A549 (cell line): ENCODE data around the gene BHLHE23.

ENCODE experiments used
- CBX2 ChIP-seq: fragments of 200-600 bp; sonication (generic); IDR thresholded peaks from 2 replicates; pipeline ENCODE4 v1.6.1; 2016; ENCODE audit warnings: low read depth, mild to moderate bottlenecking, borderline replicate concordance
- CTCF ChIP-seq: fragments of >200 bp; sonication (Bioruptor Twin); formaldehyde crosslinking; IDR thresholded peaks from 3 replicates; pipeline ENCODE4 v1.5.1; 2016
- ELK1 ChIP-seq: fragments of 150-350 bp; IDR thresholded peaks from 2 replicates; pipeline ENCODE4 v1.6.1; 2014; ENCODE audit warnings: low read depth, mild to moderate bottlenecking, low read length
- EP300 ChIP-seq, 2 experiments: fragments of >200 bp; sonication (Bioruptor Twin); formaldehyde crosslinking; IDR thresholded peaks; 2 replicates in 1 of 2; 3 replicates in 1 of 2; pipeline ENCODE4 v1.6.1; 2016 to 2017
- HOXB5 ChIP-seq: fragments of 250-450 bp; sonication (Bioruptor Pico); IDR thresholded peaks from 2 replicates; pipeline ENCODE4 v1.5.0; 2020; ENCODE audit warnings: mild to moderate bottlenecking, moderate library complexity
- KDM5A ChIP-seq: fragments of 200-600 bp; sonication (generic); IDR thresholded peaks from 2 replicates; pipeline ENCODE4 v1.6.1; 2016; ENCODE audit warnings: antibody characterized with exemption, mild to moderate bottlenecking
- POLR2A ChIP-seq: IDR thresholded peaks from 2 replicates; pipeline ENCODE4 v1.6.1; 2012; ENCODE audit warnings: mild to moderate bottlenecking, low read length
- USF2 ChIP-seq: fragments of 450-650 bp; IDR thresholded peaks from 2 replicates; pipeline ENCODE4 v1.6.1; 2014; ENCODE audit warnings: antibody characterized with exemption
- ZNF302 ChIP-seq: fragments of 250-450 bp; sonication (Bioruptor Pico); IDR thresholded peaks from 2 replicates; pipeline ENCODE4 v1.9.0; 2021; ENCODE audit warnings: inconsistent platforms, mild to moderate bottlenecking, moderate library complexity

- TF ChIP-seq KDM5A = no peak
- no peak for TF ChIP-seq HOXB5 (CRISPR knock-in tag)
- TF ChIP-seq POLR2A = no peak
- TF ChIP-seq CBX2 = no peak
- TF ChIP-seq CTCF = peak; percentile 77
- TF ChIP-seq USF2 = no peak
- no peak for TF ChIP-seq EP300 (IDR thresholded peaks at IDR 0.05)
- no peak for TF ChIP-seq ZNF302 (CRISPR knock-in tag)
- no peak for TF ChIP-seq ELK1
These were observed 34.6 kb downstream of the BHLHE23 start for GRCh38 chr20:62971950-62972844.
